Measurements from ENCODE around the gene TSSK2.

The TSSK2 gene

DNA sequence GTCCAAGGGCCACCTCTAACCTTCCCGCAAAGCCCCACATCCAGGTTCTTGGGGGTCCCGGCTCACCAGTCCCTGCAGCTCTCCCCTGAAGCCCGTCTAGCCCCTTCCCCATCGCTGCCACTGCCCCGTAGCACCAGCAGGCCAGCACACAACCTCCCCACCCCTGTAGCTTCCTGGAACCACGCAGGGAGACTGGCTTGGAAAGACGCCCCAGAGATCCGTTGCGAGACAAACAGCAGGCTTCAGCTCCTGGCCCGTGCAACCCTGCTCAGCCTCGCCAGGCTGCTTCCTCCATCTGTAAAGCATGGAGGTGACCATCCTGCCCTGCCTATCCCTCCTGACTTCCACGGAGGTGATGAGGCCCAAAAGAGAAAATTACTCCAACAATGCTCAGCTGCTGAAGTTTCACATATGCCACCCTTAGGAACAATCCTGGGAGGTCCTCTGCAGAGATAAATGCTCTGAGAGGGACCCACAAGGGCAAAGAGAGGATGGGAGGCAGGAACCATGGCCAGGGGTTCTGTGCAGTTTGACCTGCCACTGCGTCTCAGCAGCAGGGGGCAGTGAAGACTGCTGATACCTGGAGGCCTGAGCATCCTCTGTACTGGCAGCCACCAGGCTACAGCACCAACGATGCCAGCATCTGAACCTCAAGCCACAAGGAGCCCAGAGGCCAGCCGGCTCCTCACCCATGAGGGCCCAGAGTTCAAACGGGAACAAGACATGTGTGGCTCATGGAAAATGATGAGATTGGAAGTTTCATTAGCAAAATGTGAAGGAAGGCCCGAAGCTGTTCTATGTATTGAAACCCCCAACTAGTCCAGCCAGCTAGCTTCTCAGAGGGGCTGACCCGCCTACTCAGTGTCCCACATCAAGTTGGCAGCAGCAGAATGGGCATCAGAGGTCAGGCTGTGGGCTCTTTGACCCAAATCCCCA is 25.0 kb upstream of the TSSK2 start:
- Histone ChIP-seq H3K27me3 (no peaks in the 10 kb centered on the region), H3K4me2 (0 out of 2 replicates have a peak overlapping the region, but pooled peaks have one; percentile 11), H3K27ac (no peak overlapping the region), H3K9ac (no peak overlapping the region), H3K4me1 (peaks cover 45% of the 10 kb centered on the region), H4K20me1 (peaks cover 97% of the 10 kb centered on the region), H3K4me3 (no peak overlapping the region), H3K36me3 (peaks cover 42% of the 10 kb centered on the region), H3K9me3 (no peaks in the 10 kb centered on the region)
- no peak for TF ChIP-seq Cebpa-rat (IDR thresholded peaks at IDR 0.05)

DNA sequence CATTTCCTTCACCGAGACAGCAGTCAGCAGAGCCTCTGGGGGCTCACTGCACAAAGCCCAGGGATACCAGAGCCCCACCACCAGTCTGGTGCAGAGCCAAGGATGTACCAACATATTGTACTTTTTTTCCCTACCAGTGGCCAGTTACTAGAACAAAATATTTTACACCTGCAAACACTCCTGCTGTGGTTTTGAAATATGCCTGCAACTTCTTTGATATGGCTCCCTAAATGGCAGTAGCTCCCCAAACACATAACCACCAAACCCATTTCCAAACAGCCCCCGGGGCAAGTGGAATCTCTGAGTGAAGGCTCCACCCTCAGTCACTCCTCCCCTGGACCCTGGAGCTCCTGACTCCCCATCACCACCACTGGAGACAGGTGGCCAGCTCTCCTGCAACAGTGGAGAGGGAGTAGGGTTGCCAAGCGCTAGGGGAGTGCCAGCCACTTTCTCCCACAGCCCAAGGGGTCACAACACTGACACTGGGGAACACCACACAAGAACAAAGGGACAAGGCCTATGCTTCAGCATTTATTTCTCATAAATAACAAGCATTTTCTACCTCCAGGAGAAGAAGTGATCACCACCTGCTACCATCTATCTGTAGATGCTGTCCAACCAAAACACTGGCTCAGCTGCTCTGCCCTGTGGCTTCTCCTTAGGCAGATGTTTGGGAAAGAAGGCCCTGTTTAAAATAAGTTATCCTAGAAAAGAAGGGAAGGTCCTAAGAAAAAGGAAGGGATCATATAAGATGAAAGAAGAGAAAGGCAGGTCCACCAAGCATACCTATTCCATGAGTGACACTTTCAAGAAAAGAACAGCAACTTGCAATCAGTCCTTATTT is 24.0 kb upstream of the TSSK2 start:
- H3K4me2 ChIP-seq = peak overlapping the region; percentile 11; the same call in 1 of the 2 replicates
- H3K4me3 ChIP-seq = no peak overlapping the region
- no peak overlapping the region for H3K27ac ChIP-seq
- peaks cover 54% of the 10 kb centered on the region for H3K4me1 ChIP-seq
- peaks cover 33% of the 10 kb centered on the region for H3K36me3 ChIP-seq
- H3K9me3 ChIP-seq = no peaks in the 10 kb centered on the region
- no peak overlapping the region for H3K9ac ChIP-seq
- H4K20me1 ChIP-seq = peaks cover 100% of the 10 kb centered on the region
- no peak for TF ChIP-seq Cebpa-rat (IDR thresholded peaks at IDR 0.05)
- no peaks in the 10 kb centered on the region for H3K27me3 ChIP-seq

DNA sequence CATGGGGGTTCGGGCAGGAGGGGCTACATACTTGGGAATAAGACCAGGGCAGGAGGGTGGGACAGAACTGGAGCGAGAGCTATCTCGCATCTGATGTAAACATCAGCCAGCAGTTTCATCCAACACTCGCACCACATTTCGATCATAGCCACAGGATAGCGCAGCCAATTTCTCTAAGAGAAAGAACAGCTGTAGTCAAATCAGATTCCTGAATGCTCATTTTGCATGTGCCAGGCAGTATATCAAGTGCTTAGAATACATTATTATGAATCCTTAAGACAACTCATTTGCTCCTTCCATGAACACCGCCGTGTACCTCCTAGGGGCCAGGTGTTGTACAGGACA is 23.4 kb upstream of the TSSK2 start:
- Histone ChIP-seq H3K36me3 (peaks cover 32% of the 10 kb centered on the region), H3K27me3 (no peaks in the 10 kb centered on the region), H3K9ac (no peak overlapping the region), H3K9me3 (no peaks in the 10 kb centered on the region), H3K27ac (no peak overlapping the region), H3K4me3 (no peak overlapping the region), H3K4me2 (no peak overlapping the region), H4K20me1 (peaks cover 100% of the 10 kb centered on the region), H3K4me1 (peaks cover 54% of the 10 kb centered on the region)
- TF ChIP-seq Cebpa-rat (IDR thresholded peaks at IDR 0.05) = no peak

DNA sequence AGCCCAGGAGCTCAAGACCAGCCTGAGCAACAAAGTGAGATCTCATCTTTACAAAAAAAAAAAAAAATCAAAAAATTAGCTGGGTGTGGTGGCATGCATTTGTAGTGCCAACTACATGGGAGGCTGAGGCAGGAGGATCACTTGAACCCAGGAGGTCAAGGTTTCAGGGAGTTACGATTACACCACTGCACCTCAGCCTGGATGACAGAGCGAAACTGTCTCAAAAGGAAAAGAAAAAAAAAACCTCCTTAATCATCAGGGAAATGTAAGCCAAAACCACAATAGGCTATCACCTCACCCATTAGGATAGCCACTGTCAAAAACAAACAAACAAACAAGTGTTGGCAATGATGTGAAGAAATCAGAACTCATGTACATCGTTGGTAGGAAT is 22.3 kb upstream of the TSSK2 start:
- Histone ChIP-seq H3K9ac (no peak overlapping the region), H3K27ac (no peak overlapping the region), H3K36me3 (peaks cover 35% of the 10 kb centered on the region), H3K9me3 (no peaks in the 10 kb centered on the region), H4K20me1 (peaks cover 100% of the 10 kb centered on the region), H3K4me3 (no peak overlapping the region), H3K4me2 (peak overlapping the region; percentile 66), H3K27me3 (no peaks in the 10 kb centered on the region), H3K4me1 (peaks cover 54% of the 10 kb centered on the region)
- TF ChIP-seq Cebpa-rat (IDR thresholded peaks at IDR 0.05) = no peak

DNA sequence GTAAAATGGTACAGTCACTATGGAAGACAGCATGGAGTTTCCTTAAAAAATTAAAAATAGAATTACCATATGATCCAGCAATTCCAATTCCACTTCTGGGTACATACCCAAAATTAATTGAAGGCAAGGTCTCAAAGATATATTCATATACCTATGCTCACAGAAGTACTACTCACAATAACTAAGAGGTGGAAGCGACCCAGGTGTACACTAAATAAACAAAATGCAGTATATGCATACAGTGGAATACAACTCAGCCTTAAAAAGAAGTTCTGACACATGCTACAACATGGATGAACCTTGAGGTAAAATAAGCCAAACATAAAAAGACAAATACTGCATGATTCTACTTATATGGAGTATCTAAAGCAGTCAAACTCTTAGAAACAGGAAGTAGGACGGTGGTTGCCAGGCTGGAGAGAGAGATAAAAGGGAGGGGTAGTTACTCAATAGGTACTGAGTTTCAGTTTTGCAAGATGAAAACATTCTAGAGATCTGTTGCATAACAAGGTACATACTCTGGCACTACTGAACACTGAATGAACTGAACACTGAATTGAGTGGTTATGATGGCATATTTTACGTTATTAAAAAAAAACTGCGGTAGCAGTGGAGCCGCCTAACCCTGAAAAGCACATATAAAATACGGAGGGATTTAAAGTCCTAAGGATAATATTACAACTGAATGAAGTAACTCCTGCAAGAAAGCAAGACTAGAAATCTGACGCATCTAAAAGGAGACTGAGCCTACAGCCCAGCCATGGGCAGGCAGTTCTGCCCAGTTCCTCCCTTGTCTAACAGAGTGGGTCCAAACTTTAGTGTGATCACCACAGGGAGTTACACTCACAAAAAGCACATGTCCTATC is 21.7 kb upstream of the TSSK2 start:
- H3K4me2 ChIP-seq = peak overlapping the region; percentile 66
- H3K9ac ChIP-seq = no peak overlapping the region
- H4K20me1 ChIP-seq = peaks cover 100% of the 10 kb centered on the region
- no peak overlapping the region for H3K27ac ChIP-seq
- no peaks in the 10 kb centered on the region for H3K9me3 ChIP-seq
- H3K4me1 ChIP-seq = peaks cover 54% of the 10 kb centered on the region
- peaks cover 39% of the 10 kb centered on the region for H3K36me3 ChIP-seq
- H3K4me3 ChIP-seq = no peak overlapping the region
- TF ChIP-seq Cebpa-rat (IDR thresholded peaks at IDR 0.05) = peak; percentile 77; the same call in 1 of the 2 replicates
- H3K27me3 ChIP-seq = no peaks in the 10 kb centered on the region

DNA sequence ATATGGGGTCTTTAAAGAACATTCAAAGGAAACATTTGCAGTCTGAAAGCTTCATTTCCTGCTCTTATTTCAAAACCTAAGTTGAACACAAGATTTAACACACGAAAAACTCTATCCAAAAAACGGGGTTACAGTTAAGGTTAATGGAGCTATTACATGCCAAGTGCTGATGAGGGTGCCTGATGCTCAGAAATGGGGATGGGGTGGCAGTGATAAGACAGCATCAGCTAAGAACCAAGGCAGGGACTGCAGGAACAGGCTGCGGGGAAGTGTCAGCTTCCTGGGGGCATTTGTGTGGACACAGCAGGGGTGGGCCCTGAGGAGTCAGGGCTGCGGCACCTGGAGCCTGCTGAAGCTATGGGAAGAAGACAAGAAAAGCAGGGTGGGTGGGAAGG is 21.0 kb upstream of the TSSK2 start:
- H3K4me2 ChIP-seq = peak overlapping the region; percentile 66
- TF ChIP-seq Cebpa-rat (IDR thresholded peaks at IDR 0.05) = no peak
- H3K36me3 ChIP-seq = peaks cover 40% of the 10 kb centered on the region
- no peaks in the 10 kb centered on the region for H3K27me3 ChIP-seq
- no peak overlapping the region for H3K4me3 ChIP-seq
- H3K4me1 ChIP-seq = peaks cover 54% of the 10 kb centered on the region
- H4K20me1 ChIP-seq = peaks cover 100% of the 10 kb centered on the region
- H3K27ac ChIP-seq = no peak overlapping the region
- H3K9ac ChIP-seq = no peak overlapping the region
- no peaks in the 10 kb centered on the region for H3K9me3 ChIP-seq

DNA sequence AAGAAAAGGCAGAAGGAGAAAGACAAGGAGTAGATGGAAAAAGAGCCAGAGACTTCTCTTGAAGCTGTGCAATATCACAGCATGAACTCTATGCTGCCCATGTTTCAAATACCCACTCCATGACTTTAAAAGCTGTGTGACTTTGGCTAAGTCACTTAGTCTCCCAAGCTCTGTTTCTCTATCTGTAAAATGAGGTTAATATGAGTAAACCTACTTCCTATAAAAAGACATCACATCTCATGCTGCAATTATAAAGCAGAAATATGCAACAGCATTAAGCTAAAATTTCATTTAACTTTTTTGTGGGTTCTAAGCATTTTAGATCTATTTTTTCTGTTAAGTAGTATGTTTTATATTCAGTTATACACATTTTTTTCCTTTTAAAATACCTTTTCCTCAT is 20.5 kb upstream of the TSSK2 start:
- Histone ChIP-seq H3K4me3 (no peak overlapping the region), H3K4me1 (peaks cover 57% of the 10 kb centered on the region), H3K27me3 (no peaks in the 10 kb centered on the region), H3K4me2 (no peak overlapping the region), H4K20me1 (peaks cover 100% of the 10 kb centered on the region), H3K9ac (no peak overlapping the region), H3K36me3 (peaks cover 40% of the 10 kb centered on the region), H3K9me3 (no peaks in the 10 kb centered on the region), H3K27ac (no peak overlapping the region)
- no peak for TF ChIP-seq Cebpa-rat (IDR thresholded peaks at IDR 0.05)

DNA sequence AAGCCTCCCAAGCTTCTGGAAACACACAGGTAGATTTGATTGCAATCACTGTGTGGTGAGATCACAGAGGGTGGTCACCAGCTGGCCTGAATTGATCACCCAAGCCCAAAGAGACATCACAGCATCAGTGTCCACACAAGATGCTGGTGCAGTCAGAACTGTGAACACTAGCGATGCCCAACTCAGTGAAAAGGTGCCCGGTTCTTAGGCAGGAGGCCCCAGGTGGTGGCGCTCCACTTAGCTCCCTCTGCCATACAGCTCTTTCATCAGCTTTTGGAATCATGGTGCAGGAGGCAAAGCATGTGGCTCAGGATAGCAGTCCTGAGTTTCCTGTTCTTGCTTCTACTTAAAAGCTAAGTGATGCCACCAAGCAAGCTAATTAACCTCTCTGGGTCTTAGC is 20.0 kb upstream of the TSSK2 start:
- Histone ChIP-seq H3K27ac (no peak overlapping the region), H3K36me3 (peaks cover 40% of the 10 kb centered on the region), H3K4me2 (no peak overlapping the region)

DNA sequence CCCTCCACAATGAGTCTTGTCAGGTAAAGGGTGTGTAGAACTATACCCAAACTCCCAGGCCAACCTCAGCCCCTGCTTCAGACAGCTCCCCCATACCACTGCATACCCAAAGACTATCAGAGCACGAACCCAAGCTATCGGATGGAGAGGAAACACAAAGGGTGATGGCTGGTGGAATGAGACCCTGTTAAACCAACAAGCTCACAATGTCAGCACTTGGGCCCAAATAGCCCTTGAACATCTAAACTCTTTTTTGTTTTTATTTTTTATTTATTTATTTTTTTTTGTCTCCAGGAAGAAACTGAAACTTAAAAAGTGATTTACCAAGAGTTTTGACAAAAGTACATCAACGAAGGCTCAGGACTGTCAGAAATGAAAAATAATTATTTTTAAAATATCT is 19.5 kb upstream of the TSSK2 start:
- H3K4me2 ChIP-seq = no peak overlapping the region
- no peak overlapping the region for H3K4me3 ChIP-seq
- H3K4me1 ChIP-seq = peaks cover 62% of the 10 kb centered on the region
- H3K9me3 ChIP-seq = no peaks in the 10 kb centered on the region
- no peak overlapping the region for H3K9ac ChIP-seq
- no peak for TF ChIP-seq Cebpa-rat (IDR thresholded peaks at IDR 0.05)
- H4K20me1 ChIP-seq = peaks cover 100% of the 10 kb centered on the region
- H3K27ac ChIP-seq = no peak overlapping the region
- H3K27me3 ChIP-seq = no peaks in the 10 kb centered on the region
- H3K36me3 ChIP-seq = peaks cover 44% of the 10 kb centered on the region

More for the DNA sequence above, 20.0 kb upstream of the TSSK2 start:
- H3K9ac ChIP-seq = no peak overlapping the region
- peaks cover 100% of the 10 kb centered on the region for H4K20me1 ChIP-seq
- no peak overlapping the region for H3K4me3 ChIP-seq
- no peaks in the 10 kb centered on the region for H3K27me3 ChIP-seq
- H3K4me1 ChIP-seq = peaks cover 62% of the 10 kb centered on the region
- TF ChIP-seq Cebpa-rat (IDR thresholded peaks at IDR 0.05) = no peak
- no peaks in the 10 kb centered on the region for H3K9me3 ChIP-seq

All from BLaER1 (cell line).